ENCODE measurements around the gene A2ML1. TPM values are rescaled to one million over a fixed set of nuclear protein-coding genes. Genes with fewer than 3 reads are reported as not detected.
"Not testable (repeated sequence)": the region's sequence is repeated elsewhere in the genome, so short reads cannot be mapped to it uniquely, and the experiment has no call there.

Gene A2ML1
- total and polyA plus RNA-seq, 2 donors (not counting 3 experiments of a cell fraction or from before 2014, with no cell fraction given): not detected

GRCh38 chr12:8899830-8900229 lies 77.4 kb downstream of the A2ML1 start:
- Histone ChIP-seq H3K9me3 (replicated peaks; ENCODE audit: control insufficient read depth, insufficient read depth, low read length) (no peaks in the 10 kb centered on the region), H4K20me1 (replicated peaks; ENCODE audit: control insufficient read depth, extremely low read depth, insufficient read depth, low read length) (no peaks in the 10 kb centered on the region), H3K9me1 (replicated peaks; ENCODE audit: control insufficient read depth, extremely low read depth, insufficient read depth, low read length) (no peaks in the 10 kb centered on the region), H3K4me1 (ENCODE audit: control insufficient read depth, extremely low read depth, insufficient read depth, low read length) (no peaks in the 10 kb centered on the region), H3K9ac (replicated peaks; ENCODE audit: extremely low read depth, insufficient read depth, low read length) (no peak overlapping the region), H3K4me2 (ENCODE audit: insufficient read depth, low read length) (no peak overlapping the region), H2AFZ (ENCODE audit: low read depth, low read length) (no peak overlapping the region), H3K79me2 (ENCODE audit: control insufficient read depth, insufficient read depth, low read length) (no peaks in the 10 kb centered on the region), H3K27ac (ENCODE audit: insufficient read depth, low read depth, low read length) (no peak overlapping the region), H3K27me3 (ENCODE audit: control insufficient read depth in 2 of 2, insufficient read depth in 2 of 2, low read length in 2 of 2) (peaks cover 0 to 3% of the 10 kb centered on the region in 2 experiments), H3K36me3 (ENCODE audit: control insufficient read depth in 2 of 2, extremely low read depth in 1 of 2, insufficient read depth in 2 of 2, low read length in 2 of 2) (no peaks in the 10 kb centered on the region), H3K4me3 (replicated peaks in 1 of 3; ENCODE audit: insufficient read depth in 1 of 3, low read depth in 1 of 3, low read length in 3 of 3) (no peak overlapping the region)
- dilution Hi-C loops (cut with MboI; ENCODE audit: extremely low pct_ligation_motif_present, low sequenced_read_pairs) (no loop called here), intact Hi-C loops (cut with micrococcal nuclease) (no loop called here)
- no peak for DNase-seq (ENCODE audit: low read depth, low spot score)
- CTCF ChIA-PET: interaction anchor here (1.9 to 2.9 kb wide), 2 partner anchors 10 to 243 kb away, joined by 5 to 15 read pairs; no protein-coding TSS in a partner anchor
- no peak for FAIRE-seq
- no TSS peak for BruUV-seq (replicated peaks)
- TF ChIP-seq FOS (IDR thresholded peaks at IDR 0.05; ENCODE audit: borderline replicate concordance, insufficient read depth, low read length): no peak
- POLR2A ChIA-PET: no interaction called here

- H2AFZ ChIP-seq (ENCODE audit: low read depth, low read length); DNase-seq (ENCODE audit: low read depth, low spot score); H3K27me3 ChIP-seq (ENCODE audit: control insufficient read depth in 2 of 2, insufficient read depth in 2 of 2, low read length in 2 of 2); H3K36me3 ChIP-seq (ENCODE audit: control insufficient read depth in 2 of 2, extremely low read depth in 1 of 2, insufficient read depth in 2 of 2, low read length in 2 of 2); H3K9ac ChIP-seq (replicated peaks; ENCODE audit: extremely low read depth, insufficient read depth, low read length); CTCF ChIA-PET; POLR2A ChIA-PET; H3K9me1 ChIP-seq (replicated peaks; ENCODE audit: control insufficient read depth, extremely low read depth, insufficient read depth, low read length); H3K4me2 ChIP-seq (ENCODE audit: insufficient read depth, low read length); H3K27ac ChIP-seq (ENCODE audit: insufficient read depth, low read depth, low read length); BruUV-seq (replicated peaks); H3K79me2 ChIP-seq (ENCODE audit: control insufficient read depth, insufficient read depth, low read length); H3K4me3 ChIP-seq (replicated peaks in 1 of 3; ENCODE audit: insufficient read depth in 1 of 3, low read depth in 1 of 3, low read length in 3 of 3); intact Hi-C loops (cut with micrococcal nuclease); H3K9me3 ChIP-seq (replicated peaks; ENCODE audit: control insufficient read depth, insufficient read depth, low read length); dilution Hi-C loops (cut with MboI; ENCODE audit: extremely low pct_ligation_motif_present, low sequenced_read_pairs); H3K4me1 ChIP-seq (ENCODE audit: control insufficient read depth, extremely low read depth, insufficient read depth, low read length); FAIRE-seq; H4K20me1 ChIP-seq (replicated peaks; ENCODE audit: control insufficient read depth, extremely low read depth, insufficient read depth, low read length): not testable (repeated sequence)
These were observed 80.3 kb downstream of the A2ML1 start for GRCh38 chr12:8902703-8903102.

Data from endothelial cell of umbilical vein (primary cell).